HepG2 (cell line): ENCODE data around the gene B3GNT5. TPM values are rescaled to one million over a fixed set of nuclear protein-coding genes. Genes with fewer than 3 reads are reported as not detected.

Experiments
- ATAC-seq: fragments of 200-7000 bp; cut with Tn5 transposase; 3 replicates; pipeline ENCODE4 v1.9.1; 2020; ENCODE audit warnings: mild to moderate bottlenecking, moderate library complexity
- BruUV-seq: library from RNA; stranded (reverse); fragments of 400-500 nt; replicated peaks from 2 replicates; lab custom pipeline; 2021; lab: Mats Ljungman, UMichigan
- CTCF ChIA-PET: fragments of 300-600 bp; formaldehyde crosslinking; extraction: SDS; loops from one replicate; lab custom pipeline; 2021; ENCODE audit warnings: low total read pairs, inconsistent platforms, low intra/inter-chr PET ratio; lab: Yijun Ruan, JAX
- POLR2A ChIA-PET: fragments of 350-600 bp; sonication (Branson Sonifier 250); formaldehyde crosslinking; loops from one replicate; lab custom pipeline; 2020; ENCODE audit warnings: antibody characterized with exemption, inconsistent platforms; lab: Yijun Ruan, JAX
- DNase-seq: peaks from one replicate; pipeline ENCODE4 v3.0.0-alpha.2; 2015; ENCODE audit warnings: low spot score
- FAIRE-seq: peaks from 3 replicates; lab custom pipeline; 2011; peaks lifted over from hg19 to GRCh38; lab: Jason Lieb, UNC
- H2AFZ ChIP-seq: one replicate; pipeline ENCODE4 v1.6.1; 2011; ENCODE audit warnings: low read length, inconsistent platforms
- H3K27ac ChIP-seq: fragments of 300-600 bp; 3 replicates; pipeline ENCODE4 v1.8.0; 2011; ENCODE audit warnings: mixed run types, mild to moderate bottlenecking, mixed read lengths, low read length, inconsistent platforms; ENCODE audit not compliant: insufficient read depth; ENCODE audit errors: extremely low read length
- H3K27me3 ChIP-seq, 2 experiments: fragments of 200-600 bp in 1 of 2; 2 replicates in 1 of 2; 3 replicates in 1 of 2; pipeline versions ENCODE4 v1.6.0 to v1.8.0; 2011; ENCODE audit warnings: low read length in 2 of 2, mild to moderate bottlenecking in 2 of 2, moderate library complexity in 2 of 2, inconsistent platforms in 1 of 2; ENCODE audit not compliant: insufficient read depth in 2 of 2, control insufficient read depth in 1 of 2
- H3K36me3 ChIP-seq, 2 experiments: fragments of 200-600 bp in 1 of 2; replicated peaks in 1 of 2; 2 replicates in 1 of 2; 3 replicates in 1 of 2; pipeline versions ENCODE4 v1.5.1 to v1.8.0; 2011; ENCODE audit warnings: low read length in 2 of 2, inconsistent platforms in 1 of 2; ENCODE audit not compliant: insufficient read depth in 2 of 2, control insufficient read depth in 1 of 2
- H3K4me1 ChIP-seq: 2 replicates; pipeline ENCODE4 v1.5.1; 2012; ENCODE audit warnings: low read length, inconsistent platforms; ENCODE audit not compliant: insufficient read depth
- H3K4me2 ChIP-seq: 2 replicates; pipeline ENCODE4 v1.6.0; 2011; ENCODE audit warnings: low read depth, low read length, inconsistent platforms
- H3K4me3 ChIP-seq, 3 experiments: fragments of 200-600 bp in 1 of 3; sonication (generic), shearing (Covaris generic) in 1 of 3; replicated peaks in 1 of 3; 2 replicates each; pipeline ENCODE4 v1.5.1; 2011 to 2016; ENCODE audit warnings: low read length in 3 of 3, inconsistent platforms in 2 of 3, low read depth in 2 of 3, mild to moderate bottlenecking in 2 of 3, control low read depth in 1 of 3, mixed read lengths in 1 of 3; ENCODE audit not compliant: insufficient read depth in 1 of 3
- H3K79me2 ChIP-seq: one replicate; pipeline ENCODE4 v1.6.1; 2011; ENCODE audit warnings: low read length, inconsistent platforms; ENCODE audit not compliant: insufficient read depth
- H3K9ac ChIP-seq: 2 replicates; pipeline ENCODE4 v1.6.0; 2011; ENCODE audit warnings: mild to moderate bottlenecking, low read depth, low read length, inconsistent platforms; ENCODE audit not compliant: insufficient read depth
- H3K9me3 ChIP-seq: 2 replicates; pipeline ENCODE4 v1.5.1; 2012; ENCODE audit warnings: mild to moderate bottlenecking, low read length
- H4K20me1 ChIP-seq: 2 replicates; pipeline ENCODE4 v1.6.0; 2011; ENCODE audit warnings: inconsistent platforms, mild to moderate bottlenecking, low read length, moderate library complexity; ENCODE audit not compliant: insufficient read depth
- ELK4 ChIP-seq: sonication (generic); formaldehyde crosslinking; IDR thresholded peaks from 2 replicates; pipeline ENCODE4 v1.9.0; 2021; ENCODE audit warnings: missing genetic modification reagents, borderline replicate concordance
- KMT2A ChIP-seq: sonication (generic); formaldehyde crosslinking; IDR thresholded peaks from 2 replicates; pipeline ENCODE4 v1.4.0; 2020; ENCODE audit warnings: missing genetic modification reagents
- PAWR ChIP-seq: sonication (generic); formaldehyde crosslinking; IDR thresholded peaks from 2 replicates; pipeline ENCODE4 v1.4.0; 2020; ENCODE audit warnings: missing genetic modification reagents, mild to moderate bottlenecking, borderline replicate concordance
- U2AF2 ChIP-seq: fragments of 200-400 bp; formaldehyde crosslinking; IDR thresholded peaks from 2 replicates; pipeline ENCODE4 v1.6.1; 2017; ENCODE audit warnings: low read depth, mild to moderate bottlenecking, low read length
- ZNF235 ChIP-seq: sonication (generic); formaldehyde crosslinking; IDR thresholded peaks from 2 replicates; pipeline ENCODE4 v1.8.1; 2023; ENCODE audit warnings: mild to moderate bottlenecking, missing genetic modification reagents, borderline replicate concordance
- ZNF430 ChIP-seq: sonication (generic); formaldehyde crosslinking; IDR thresholded peaks from 2 replicates; pipeline ENCODE4 v1.9.0; 2021; ENCODE audit warnings: mild to moderate bottlenecking, missing genetic modification reagents
- ZNF564 ChIP-seq: sonication (generic); formaldehyde crosslinking; IDR thresholded peaks from 2 replicates; pipeline ENCODE4 v1.8.1; 2023; ENCODE audit warnings: mild to moderate bottlenecking, missing genetic modification reagents
- WGBS: methylation state at CpG from one replicate; pipeline ENCODE4 v1.1.6; 2017; ENCODE audit warnings: low lambda C conversion rate; 5-methylcytosine and 5-hydroxymethylcytosine counted together
- in situ Hi-C: cut with HindIII; loops from 2 replicates; pipeline ENCODE4 v1.10.0; 2017; ENCODE audit warnings: low pct_unique_long_range_greater_than_20kb; ENCODE audit not compliant: extremely low pct_ligation_motif_present
- intact Hi-C: fragments of 100-400 bp; cut with micrococcal nuclease; formaldehyde crosslinking; loops from one replicate; pipeline ENCODE4 v1.10.0; 2022; ENCODE audit not compliant: unreplicated experiment
- polyA plus RNA-seq, 8 experiments: library from polyadenylated mRNA; depleted of rRNA in 3 of 8; stranded (reverse) in 7 of 8; unstranded in 1 of 8; fragments of >200 nt; fragmentation: Illumina TruSeq in 4 of 8; extraction: Trizol in 4 of 8; gene quantifications; 2 replicates each; pipeline versions ENCODE4 v1.2.1 to v1.2.3, GENCODE V29; 2011 to 2016; ENCODE audit warnings: low read depth in 4 of 8, missing spikeins in 1 of 8, mixed read lengths in 1 of 8; ENCODE audit not compliant: insufficient read depth in 1 of 8
- total RNA-seq, 5 experiments: library from RNA; depleted of rRNA; stranded (reverse); fragments of >200 nt; fragmentation: Illumina TruSeq; extraction: Trizol; gene quantifications; 2 replicates each; pipeline ENCODE4 v1.2.3, GENCODE V29; 2016; ENCODE audit warnings: low read depth in 1 of 5

B3GNT5 gene
- total and polyA plus RNA-seq, 2 of the 13 experiments (the other 11 are each of a cell fraction or from before 2014, with no cell fraction given), result not detected

GRCh38 chr3:183247011-183247589, 6.0 kb upstream of the B3GNT5 start:
- intact Hi-C loops, result no loop called here
- Histone ChIP-seq H3K27me3 (peaks cover 0 to 29% of the 10 kb centered on the region in 2 experiments; a peak in 3 of 5 replicates), H4K20me1 (no peaks in the 10 kb centered on the region), H3K36me3 (no peaks in the 10 kb centered on the region), H3K4me1 (no peaks in the 10 kb centered on the region), H2AFZ (no peak overlapping the region), H3K9ac (no peak overlapping the region), H3K9me3 (peaks cover 10% of the 10 kb centered on the region), H3K4me3 (no peak overlapping the region), H3K79me2 (no peaks in the 10 kb centered on the region), H3K27ac (no peak overlapping the region), H3K4me2 (no peak overlapping the region)
- in situ Hi-C loops, result no loop called here
- no peak for DNase-seq
- CTCF ChIA-PET, result no interaction called here
- BruUV-seq, result no TSS peak
- TF ChIP-seq ZNF235 (CRISPR knock-in tag) (no peak), PAWR (CRISPR knock-in tag) (no peak), U2AF2 (no peak)
- no peak for FAIRE-seq
- ATAC-seq, result no peak
- POLR2A ChIA-PET, result no interaction called here
- whole genome bisulfite sequencing, result 7% methylated on average over 6 of the region's 6 CpGs

GRCh38 chr3:183249006-183249718, 3.9 kb upstream of the B3GNT5 start:
- DNase-seq (no peak), ATAC-seq (no peak), FAIRE-seq (no peak)
- no peak overlapping the region for H2AFZ ChIP-seq
- peaks cover 12% of the 10 kb centered on the region for H3K4me1 ChIP-seq
- in situ Hi-C loops, result no loop called here
- TF ChIP-seq KMT2A (CRISPR knock-in tag) (no peak), ELK4 (CRISPR knock-in tag) (no peak), ZNF564 (no peak), ZNF430 (CRISPR knock-in tag) (no peak)
- POLR2A ChIA-PET, result no interaction called here
- H3K27ac ChIP-seq, result no peak overlapping the region
- H3K4me2 ChIP-seq, result no peak overlapping the region
- intact Hi-C loops, result no loop called here
- H3K4me3 ChIP-seq, result no peak overlapping the region
- BruUV-seq, result no TSS peak
- CTCF ChIA-PET, result no interaction called here
- H3K27me3 ChIP-seq, result peaks cover 5 to 47% of the 10 kb centered on the region in 2 experiments; a peak in 3 of 5 replicates
- WGBS, result 3% methylated on average over 4 of the region's 6 CpGs
- H3K79me2 ChIP-seq, result no peaks in the 10 kb centered on the region
- H3K9ac ChIP-seq, result no peak overlapping the region
- no peaks in the 10 kb centered on the region for H4K20me1 ChIP-seq
- H3K36me3 ChIP-seq, result no peaks in the 10 kb centered on the region
- no peaks in the 10 kb centered on the region for H3K9me3 ChIP-seq
